Measurements from ENCODE around the gene TAF4.

The TAF4 gene

GRCh38 chr20:62043131-62043914 lies 22.4 kb downstream of the TAF4 start:
- DNase-seq: no peak

- no peak for DNase-seq
Observed at GRCh38 chr20:62042025-62042820, 23.5 kb downstream of the TAF4 start.

- no peak for DNase-seq
Observed at GRCh38 chr20:62040933-62041332, 24.7 kb downstream of the TAF4 start.

- DNase-seq: no peak
Observed at GRCh38 chr20:62040381-62040922, 25.2 kb downstream of the TAF4 start.

- DNase-seq: no peak
Observed at GRCh38 chr20:62039738-62040137, 25.9 kb downstream of the TAF4 start.

- DNase-seq: no peak
Observed at GRCh38 chr20:62032609-62033368, 32.9 kb downstream of the TAF4 start.

GRCh38 chr20:62031462-62032092 lies 34.1 kb downstream of the TAF4 start:
- no peak for DNase-seq

GRCh38 chr20:62030834-62031434 lies 34.7 kb downstream of the TAF4 start:
- DNase-seq: peak in 1 of 2 donors; percentile 10

GRCh38 chr20:62030357-62030756 lies 35.3 kb downstream of the TAF4 start:
- DNase-seq: no peak

- no peak for DNase-seq
Observed at GRCh38 chr20:62029949-62030348, 35.7 kb downstream of the TAF4 start.

GRCh38 chr20:62029296-62029695 lies 36.4 kb downstream of the TAF4 start:
- DNase-seq: no peak

- DNase-seq: no peak
Observed at GRCh38 chr20:62028384-62028783, 37.3 kb downstream of the TAF4 start.

- DNase-seq: no peak
Observed at GRCh38 chr20:62027698-62028321, 37.9 kb downstream of the TAF4 start.

GRCh38 chr20:62027116-62027515 lies 38.6 kb downstream of the TAF4 start:
- no peak for DNase-seq

GRCh38 chr20:62026564-62026856 lies 39.2 kb downstream of the TAF4 start:
- no peak for DNase-seq

GRCh38 chr20:62025832-62026563 lies 39.7 kb downstream of the TAF4 start:
- DNase-seq: no peak

- no peak for DNase-seq
Observed at GRCh38 chr20:62025394-62025793, 40.3 kb downstream of the TAF4 start.

- DNase-seq: no peak
Observed at GRCh38 chr20:62023935-62024334, 41.7 kb downstream of the TAF4 start.

GRCh38 chr20:62022575-62023139 lies 43.0 kb downstream of the TAF4 start:
- DNase-seq: no peak

- no peak for DNase-seq
Observed at GRCh38 chr20:62021793-62022385, 43.8 kb downstream of the TAF4 start.

Measured in stimulated activated CD4-positive, alpha-beta T cell treated with anti-CD3 and anti-CD28 coated beads, Interleukin-2, amount 100 ng/mL, for 24 hours (primary cell).